ENCODE measurements around the gene LRRC58. TPM values are rescaled to one million over a fixed set of nuclear protein-coding genes. Genes with fewer than 3 reads are reported as not detected.

Gene LRRC58
- 11.9 to 15.1 TPM (median 14.0 TPM) in 5 replicates for total RNA-seq (2022; extraction: Qiagen RNA extraction)

GRCh38 chr3:120348991-120349854 lies at the start of gene LRRC58:
Gene LRRC58 (minus strand): TSS chr3:120349354. CDS start chr3:120349243, 111 bp downstream.

GRCh38 chr3:120284747-120285507 lies 64.2 kb downstream of the LRRC58 start, which contains the start of gene GPR156:
Gene GPR156 (minus strand): TSS chr3:120285222. CDS start chr3:120244098, 41,124 bp downstream.

Other genes starting within 250 kb of the LRRC58 start
- 0.35 to 0.56 TPM (median 0.44 TPM) in 5 replicates for gene GPR156, start 64.1 kb downstream of the LRRC58 start, total RNA-seq (2022; extraction: Qiagen RNA extraction)
- gene FSTL1, start 101.6 kb upstream of the LRRC58 start, total RNA-seq (2022; extraction: Qiagen RNA extraction), result 47.2 to 76.1 TPM (median 62.4 TPM) in 5 replicates
- gene NDUFB4, start 247.0 kb upstream of the LRRC58 start, total RNA-seq (2022; extraction: Qiagen RNA extraction), result 208 to 267 TPM (median 223 TPM) in 5 replicates

Measured in A549 treated with Mapracorat at 1 μM for 4 hours (cell line).